HG02642 (cell line): ENCODE data around the gene VIPR2.
"Not testable (repeated sequence)": the region's sequence is repeated elsewhere in the genome, so short reads cannot be mapped to it uniquely, and the experiment has no call there.

Experiments
- ATAC-seq: cut with Tn5 transposase; IDR thresholded peaks from one replicate; pipeline ENCODE4 v1.9.1; 2021; ENCODE audit warnings: mild to moderate bottlenecking; ENCODE audit not compliant: unreplicated experiment, poor library complexity

The VIPR2 gene

DNA sequence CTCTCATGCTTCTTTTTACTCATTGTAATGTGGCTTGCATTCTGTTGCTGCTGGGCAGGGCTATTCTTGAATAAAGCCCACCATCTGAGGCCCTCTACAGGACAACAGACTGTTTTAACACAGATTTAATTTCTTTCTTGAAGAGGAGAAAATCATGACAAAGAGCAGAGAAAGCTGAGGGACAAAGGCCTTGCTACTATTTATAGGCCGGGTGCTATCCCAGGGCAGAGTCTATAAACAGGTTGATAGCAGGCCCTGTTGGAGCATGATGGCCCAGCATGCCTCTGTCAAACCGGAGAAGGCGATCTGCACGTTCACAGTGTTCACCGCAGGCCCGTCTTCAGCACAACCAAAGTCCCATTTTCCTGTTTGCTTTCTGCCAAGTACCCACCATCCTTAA is 3.0 kb downstream of the VIPR2 start:
- no peak for ATAC-seq

DNA sequence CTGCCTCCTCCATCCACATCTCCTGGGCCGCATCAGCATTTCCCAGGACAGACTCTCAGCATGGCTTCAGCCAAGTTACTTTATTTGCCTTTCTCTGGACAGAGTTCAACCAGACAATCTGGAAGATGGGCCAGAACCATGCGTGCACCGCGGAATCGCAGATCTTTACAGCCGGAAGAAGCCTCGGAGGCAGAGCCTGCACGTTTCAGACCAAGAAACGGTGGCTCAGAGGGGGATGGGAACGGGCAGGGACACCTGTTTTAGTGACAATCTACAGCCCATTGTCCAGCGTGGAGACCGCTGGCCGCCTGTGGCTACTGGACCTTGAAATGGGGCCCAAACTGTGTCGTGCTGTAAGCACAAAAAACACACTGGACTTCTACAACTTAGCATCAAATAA is 3.5 kb downstream of the VIPR2 start:
- no peak for ATAC-seq

DNA sequence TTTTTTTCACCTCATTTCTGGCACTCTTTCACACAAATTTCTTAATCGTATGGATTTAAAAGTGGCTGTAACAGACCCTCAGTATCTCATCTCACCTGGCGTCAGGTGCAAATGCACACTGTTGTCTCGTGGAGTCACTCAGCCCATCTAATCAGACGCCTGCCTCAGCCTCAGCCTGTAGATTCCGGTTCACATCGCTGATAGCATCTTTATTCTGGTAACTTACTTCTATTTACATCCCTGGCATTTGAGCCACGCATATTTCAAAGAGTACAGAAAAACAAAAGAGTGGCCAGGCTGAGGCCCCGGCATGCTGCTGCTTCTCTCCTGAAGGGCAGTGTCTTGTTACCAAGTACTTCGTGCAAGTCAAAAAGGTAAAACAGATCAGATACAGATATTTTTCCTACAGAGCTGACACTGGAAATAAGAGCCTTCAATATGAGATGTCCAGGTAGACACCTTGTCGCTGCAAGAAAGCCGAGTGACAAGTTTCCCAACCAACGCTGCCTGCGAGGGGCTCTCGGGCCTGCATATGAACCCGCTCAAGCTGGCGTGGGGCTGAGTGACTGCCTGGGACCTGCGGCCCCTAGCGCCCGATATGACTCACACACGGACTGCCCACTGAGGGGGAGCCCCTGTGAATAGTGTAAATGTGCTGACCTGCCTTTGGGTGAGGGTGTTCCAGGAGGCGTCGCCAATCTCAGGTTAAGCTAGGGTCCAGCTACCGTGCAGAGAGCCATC is 4.3 kb downstream of the VIPR2 start:
- ATAC-seq: no peak

DNA sequence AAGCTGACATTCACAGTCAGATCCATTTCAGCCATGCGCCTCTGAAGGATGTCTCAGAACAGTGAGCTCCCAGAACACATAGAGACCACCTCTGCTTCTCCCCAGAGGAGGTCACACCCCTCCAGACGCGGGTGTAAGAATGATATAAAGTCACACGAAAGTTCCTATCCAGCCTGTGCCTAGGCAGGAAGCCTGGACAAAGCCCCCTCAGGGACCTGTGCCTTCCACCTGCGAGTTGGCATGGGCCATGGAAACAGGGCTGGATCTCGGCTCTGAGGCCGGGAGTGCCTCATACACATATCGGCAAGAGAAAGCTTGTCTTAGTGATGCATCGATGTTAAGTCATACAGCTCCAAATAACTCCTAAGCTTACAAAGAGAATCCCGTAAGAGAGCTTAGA is 5.0 kb downstream of the VIPR2 start:
- no peak for ATAC-seq

DNA sequence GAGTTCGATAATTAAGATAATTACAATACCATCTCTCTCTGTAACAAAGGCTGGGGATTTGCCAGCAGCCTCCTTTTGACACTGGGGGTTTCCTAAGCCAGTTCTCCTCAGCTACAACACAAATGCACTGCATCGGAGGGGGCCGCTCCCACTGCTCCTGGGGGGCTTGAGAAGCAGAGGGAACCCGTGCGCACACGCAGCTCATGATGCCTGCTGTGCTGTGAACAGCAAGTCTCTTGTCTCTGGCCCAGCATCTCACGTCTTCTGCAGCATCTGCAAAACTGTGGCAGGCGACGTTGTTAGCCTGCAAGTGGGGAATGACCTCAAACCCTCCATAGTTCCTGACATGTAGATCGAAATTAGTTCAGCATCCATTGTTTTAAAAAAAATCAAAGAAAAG is 5.5 kb downstream of the VIPR2 start:
- ATAC-seq: no peak

DNA sequence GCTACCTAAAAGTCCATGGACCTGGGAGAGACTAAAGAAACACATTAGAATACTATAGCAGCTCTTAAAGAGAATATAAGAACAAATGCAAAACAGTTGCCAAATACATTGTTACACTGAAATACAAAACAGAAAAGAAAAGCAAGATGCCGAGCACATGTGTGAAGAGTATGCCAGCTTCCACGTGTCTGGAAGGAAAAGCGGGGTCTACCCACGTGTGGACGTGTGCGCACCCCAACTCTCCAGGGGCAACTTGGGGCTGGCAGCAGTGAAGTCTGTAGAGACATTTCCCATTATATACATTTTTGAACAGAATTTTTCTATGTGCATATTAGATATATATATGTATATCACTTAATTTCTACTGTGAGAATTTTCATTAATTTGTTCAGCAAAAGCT is 6.2 kb downstream of the VIPR2 start:
- no peak for ATAC-seq

DNA sequence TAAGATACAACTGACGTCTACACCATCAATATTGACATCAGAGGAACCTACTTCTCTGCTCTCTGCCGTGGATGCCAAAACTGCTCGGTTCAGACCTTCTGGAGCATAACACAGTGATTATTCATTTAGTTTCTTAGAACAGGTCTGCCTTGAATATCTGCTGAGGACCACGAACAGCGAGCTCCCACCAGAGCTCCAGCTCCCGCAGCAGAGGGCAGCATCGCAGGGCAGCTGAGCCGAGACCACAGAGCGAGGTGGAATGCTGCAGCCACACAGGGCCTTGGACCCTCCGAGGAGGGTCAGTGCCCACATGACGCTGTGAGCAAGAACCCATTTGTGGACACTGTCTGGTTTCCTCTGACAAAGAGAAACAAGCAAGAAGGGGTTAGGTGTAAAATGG is 6.8 kb downstream of the VIPR2 start:
- ATAC-seq: no peak

DNA sequence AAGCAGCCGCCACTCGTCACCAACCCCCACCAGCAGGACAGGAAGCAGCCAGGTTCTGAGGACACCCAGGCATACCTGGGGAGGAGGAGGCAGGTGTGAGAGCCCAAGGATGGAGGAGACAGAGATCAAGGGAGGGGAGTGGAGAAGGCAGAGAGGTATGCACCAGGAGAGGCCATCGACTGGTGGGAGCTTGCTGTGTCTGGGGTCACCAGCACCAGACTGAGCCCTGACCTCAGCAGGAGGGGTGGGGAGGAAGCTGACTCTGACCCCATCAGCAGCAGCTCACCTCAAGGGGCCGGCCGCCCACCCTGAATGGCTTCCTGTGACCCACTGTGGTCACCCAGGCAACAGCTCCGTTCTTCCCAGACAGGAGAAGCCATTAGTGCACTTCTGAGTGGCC is 7.8 kb downstream of the VIPR2 start:
- no peak for ATAC-seq

DNA sequence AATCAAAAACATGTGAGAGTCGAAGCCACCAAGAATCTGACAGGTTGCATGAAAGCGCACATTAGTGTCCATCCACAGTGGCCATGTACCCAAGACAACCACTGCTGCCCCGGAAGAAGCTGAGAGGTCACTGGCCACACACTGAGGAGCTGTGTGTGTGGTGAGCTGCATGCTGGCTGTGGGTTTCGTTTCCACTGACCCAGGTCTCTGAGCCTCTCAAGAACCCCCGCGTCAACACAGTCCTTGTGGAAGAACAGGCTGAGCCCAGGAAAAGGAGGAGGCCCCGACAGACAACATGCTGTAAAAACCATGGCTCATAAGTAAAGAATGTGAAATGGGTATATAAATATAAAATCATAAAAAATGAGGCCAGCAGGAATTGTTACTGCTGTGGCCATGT is 8.2 kb downstream of the VIPR2 start:
- ATAC-seq: no peak

DNA sequence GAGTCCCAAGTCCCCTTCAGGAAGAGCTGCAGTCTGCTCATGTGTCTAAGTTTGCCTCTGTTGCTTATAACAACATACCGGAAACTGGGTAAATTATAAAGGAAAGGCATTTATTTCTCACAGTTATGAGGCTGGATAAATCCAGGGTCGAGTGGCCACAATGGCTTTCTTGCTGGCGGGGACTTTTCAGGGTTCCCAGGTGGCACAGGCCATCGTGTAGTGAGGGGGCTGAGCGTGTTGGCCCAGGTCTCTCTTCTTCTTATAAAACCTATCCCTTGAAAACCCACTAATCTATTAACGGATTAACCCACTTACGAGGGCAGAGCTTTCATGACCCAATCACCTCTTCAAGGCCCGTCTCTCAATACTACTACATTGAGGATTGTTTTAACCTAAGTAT is 8.7 kb downstream of the VIPR2 start:
- no peak for ATAC-seq

DNA sequence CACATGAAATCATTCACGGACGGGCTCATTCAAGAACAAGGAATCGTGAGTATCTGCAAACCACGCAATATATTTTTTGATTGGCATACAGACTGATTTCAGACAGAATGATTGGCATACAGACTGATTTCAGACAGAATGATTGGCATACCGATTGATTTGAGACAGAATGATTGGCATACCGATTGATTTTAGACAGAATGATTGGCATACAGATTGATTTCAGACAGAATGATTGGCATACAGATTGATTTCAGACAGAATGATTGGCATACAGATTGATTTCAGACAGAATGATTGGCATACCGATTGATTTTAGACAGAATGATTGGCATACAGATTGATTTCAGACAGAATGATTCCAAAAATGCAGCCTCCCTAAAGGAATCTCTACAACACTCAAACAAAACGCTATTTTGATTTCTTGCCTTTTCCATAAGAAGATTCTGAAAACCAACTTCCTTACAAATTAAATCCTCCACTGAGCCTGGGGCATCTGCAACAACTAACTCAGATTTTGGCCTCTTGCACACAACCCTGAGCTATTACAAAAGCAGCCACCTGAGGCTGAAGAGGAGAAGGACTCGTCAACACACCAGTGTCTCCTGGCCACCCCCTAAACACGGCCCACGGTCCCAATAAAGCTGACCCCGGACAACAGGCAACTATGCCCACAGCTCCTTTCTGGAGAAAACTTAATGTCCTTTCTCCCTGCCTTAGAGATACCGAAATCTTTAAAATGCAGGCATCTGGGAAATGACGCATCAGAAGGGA is 11.8 kb downstream of the VIPR2 start:
- ATAC-seq: not testable (repeated sequence)

DNA sequence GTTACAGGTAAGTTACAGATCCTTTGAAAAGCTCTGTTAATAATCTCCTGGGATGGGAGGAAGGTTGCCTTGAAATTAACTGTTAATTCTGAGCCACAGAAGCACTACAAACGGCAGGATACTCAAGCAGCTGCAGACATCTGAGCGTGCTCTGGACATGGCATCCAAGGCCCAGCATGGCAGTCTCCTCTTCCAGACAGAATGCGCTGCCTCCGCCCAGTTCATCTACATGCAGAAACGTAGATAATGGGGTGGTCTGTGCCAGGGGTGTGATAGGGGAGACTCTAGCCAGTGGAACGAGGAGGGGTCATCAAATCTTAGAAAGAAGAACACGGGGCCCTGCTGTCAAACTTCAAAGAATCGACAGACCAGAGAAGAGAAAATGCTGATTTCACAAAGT is 13.8 kb downstream of the VIPR2 start:
- no peak for ATAC-seq

DNA sequence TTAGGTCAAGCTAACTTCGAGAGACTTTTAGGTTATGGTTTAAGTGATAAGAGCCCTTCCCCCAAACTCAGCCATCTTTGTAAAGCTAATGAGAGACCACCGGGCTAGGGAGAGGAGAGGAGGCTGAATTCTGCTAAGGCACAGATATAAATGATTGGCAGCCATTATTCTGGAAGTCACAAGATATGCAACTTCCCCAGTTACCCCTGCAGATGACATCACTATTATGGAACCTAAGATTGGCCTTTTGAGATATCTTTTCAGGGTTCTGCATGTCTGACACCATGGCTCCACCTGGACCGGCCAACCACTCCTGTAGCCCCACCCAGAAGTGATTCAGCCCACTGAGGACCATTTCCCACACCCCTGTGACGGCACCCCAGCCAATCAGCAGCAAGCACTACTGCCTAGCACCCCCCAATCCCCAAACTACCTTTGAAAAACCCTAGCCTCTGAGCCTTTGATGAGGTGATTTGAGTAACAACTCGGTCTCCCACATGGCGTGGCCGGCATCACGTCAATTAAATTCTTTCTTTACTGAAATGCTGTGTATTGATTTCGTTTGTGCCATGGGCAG is 14.4 kb downstream of the VIPR2 start:
- no peak for ATAC-seq

DNA sequence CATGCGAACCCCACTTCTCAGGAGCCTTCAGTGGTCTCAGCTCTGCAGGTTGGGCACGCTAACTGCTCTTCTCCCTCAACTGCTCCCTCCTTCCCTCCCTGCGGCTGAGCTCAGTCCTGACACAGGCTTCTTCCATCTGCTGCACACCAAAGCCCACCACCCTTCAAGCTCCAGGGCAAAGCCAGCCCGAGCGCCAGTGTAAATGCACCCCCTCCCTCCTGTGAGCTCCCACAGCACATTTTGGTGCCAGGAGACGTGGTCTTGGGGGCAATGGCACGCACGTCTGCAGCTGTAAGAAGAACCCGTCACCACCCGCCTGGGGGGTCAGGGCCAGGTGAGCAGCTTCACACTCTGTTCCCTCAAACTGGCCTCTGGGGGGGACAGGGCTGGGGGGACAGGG is 15.9 kb downstream of the VIPR2 start:
- no peak for ATAC-seq

DNA sequence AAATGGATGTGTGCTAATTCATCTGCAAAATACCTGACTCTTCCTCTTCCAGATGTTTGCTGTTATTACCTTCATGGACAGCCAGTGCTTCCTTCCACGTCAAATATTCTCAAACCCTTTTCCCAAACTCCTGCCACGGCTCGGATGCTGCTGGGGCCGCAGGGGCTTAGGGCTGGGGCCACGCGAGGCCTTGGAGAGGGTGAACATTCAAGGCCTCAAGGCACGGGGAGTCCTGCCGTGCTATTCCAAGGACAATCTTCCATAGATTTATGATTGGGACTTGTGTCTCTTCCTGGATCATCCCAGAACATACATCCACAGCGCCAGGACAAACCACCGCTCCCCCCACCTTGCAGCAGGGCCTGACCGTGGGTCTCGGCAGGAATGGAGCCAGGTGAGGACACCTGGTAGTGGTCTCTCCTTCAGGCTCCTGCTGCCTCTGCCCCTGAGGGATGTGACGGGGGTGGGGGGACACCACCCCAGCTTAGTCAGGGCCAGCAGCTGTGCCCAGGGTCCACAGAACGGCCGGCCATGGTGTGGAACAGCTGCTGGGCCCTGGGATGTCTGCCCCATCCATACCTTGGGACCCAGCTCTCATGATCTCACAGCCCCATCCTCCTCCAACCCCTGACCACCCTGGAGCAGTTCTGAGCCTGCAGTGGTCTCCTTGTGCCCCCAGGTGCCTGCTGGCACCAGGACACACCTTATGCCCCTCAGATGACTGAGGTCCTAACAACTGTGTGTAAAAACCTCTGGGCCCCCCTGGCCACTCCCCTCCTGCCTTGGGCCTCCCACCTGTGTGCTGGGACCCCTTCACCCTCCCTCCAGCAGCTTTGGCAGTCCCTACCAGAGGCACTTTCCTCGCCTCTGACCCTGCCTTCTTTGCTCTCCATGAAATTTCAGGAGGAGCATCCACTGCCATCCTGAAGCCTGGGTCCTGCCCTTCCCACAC is 16.7 kb downstream of the VIPR2 start:
- ATAC-seq: no peak

DNA sequence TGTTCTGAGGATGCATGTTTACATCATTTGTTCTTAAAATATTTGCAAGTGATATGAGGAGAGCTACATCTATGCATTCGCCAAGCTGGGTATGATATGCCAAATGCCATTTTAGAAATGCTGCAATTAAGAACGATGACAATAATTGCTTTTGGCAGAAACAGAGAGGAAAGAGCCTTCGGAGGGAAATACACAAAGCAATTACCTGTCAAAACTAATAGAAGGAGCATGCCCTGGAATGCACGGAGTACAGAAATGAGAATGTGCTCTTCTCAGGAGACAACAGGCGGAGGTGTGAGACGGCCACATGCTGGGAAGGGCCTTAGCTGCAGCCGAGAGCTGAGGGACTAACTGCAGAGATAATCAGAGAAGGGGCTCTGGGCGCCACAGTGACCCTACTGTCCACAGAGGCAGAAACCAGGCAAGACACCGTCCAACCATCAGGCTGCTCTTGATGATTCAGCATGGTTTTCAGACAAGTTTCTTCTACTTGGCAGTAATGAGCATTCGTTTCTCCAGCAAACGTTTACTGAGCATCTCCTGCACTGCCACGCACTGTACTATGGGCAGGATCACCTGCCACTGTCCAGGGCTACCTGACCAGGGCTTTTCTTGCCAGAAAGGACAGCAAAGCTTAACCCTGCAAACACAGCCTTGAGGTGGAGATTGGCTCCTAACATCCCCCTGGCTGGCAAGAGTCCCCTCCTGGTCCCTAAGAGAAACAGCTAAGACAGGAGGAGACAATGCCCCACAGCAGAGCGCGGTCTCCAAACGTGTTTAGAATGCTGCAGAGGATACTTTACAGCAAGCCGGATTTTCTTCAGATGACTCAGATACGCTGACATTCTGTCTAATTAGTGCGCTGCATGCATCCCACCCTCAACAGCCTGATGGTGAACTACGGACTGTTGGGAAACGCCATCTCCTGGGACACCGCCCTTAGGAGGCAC is 18.1 kb downstream of the VIPR2 start:
- no peak for ATAC-seq

DNA sequence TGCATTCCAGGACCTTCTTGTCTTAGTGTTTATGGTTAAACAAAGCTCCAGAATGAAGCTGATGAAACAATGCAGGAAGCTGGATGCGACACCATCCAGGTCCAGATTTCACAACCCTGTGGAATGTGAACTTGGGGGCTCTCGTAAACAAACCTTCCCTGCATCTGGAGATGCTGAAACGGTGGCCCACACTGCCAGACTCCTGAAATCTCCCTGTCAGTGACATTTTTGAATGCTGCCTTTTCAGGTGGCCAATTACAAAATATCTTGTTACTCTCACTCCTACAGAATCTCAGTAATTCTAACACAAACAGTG is 18.8 kb downstream of the VIPR2 start:
- ATAC-seq: no peak

DNA sequence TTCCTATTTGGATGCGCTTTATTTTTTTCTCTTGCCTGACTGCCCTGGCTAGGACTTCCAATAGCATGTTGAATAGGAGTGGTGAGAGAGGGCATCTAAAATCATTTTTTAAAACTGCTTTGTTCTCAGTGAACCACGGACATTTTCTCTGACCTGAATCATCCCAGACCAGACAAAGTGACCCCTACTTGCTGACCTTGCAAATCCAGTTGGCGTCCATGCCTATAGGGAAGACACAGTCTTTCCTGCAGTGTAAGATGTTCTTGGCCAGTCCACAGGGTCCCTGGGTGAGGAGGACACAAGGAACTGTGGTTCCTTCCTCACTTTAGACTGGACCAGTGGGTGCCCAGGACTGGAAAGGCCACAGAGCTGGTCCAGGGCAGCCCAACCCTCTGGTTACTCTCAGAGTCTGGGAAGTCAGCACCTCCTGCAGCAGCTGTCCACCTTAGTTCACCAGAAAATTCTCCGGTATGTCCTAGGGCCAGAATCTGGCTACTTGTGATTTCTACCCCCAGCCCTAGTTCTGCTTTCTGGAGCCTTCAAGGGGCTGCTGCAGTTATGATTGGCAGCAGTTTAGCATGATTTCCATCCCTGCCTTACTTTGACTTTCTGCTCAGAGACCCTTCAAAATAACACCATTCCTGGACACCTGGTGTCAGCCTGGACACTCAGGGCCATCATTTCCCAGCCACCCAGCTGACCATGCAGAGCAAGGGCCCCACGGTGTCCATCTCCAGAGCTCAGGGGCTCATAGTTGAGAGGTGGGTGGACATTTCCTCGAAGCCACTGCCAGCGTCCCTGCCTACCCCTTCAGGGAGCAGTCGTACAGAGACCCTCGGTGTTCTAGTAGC is 19.3 kb downstream of the VIPR2 start:
- no peak for ATAC-seq

DNA sequence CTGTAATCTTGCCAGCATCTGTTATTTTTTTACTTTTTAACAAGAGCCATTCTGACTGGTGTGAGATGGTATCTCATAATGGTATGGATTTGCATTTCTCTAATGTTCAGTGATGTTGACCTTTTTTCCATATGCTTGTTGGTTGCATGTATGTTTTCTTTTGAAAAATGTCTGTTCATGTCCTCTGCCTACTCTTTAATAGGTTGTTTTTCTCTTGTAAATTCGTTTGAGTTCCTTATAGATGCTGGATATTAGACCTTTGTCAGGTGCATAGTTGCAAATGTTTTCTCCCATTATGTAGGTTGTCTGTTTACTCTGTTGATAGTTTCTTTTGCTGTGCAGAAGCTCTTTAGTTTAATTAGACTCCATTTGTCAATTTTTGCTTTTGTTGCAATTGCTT is 20.9 kb downstream of the VIPR2 start:
- ATAC-seq: not testable (repeated sequence)
